ENCODE results near the gene CUL3. TPM values are rescaled to one million over a fixed set of nuclear protein-coding genes. Genes with fewer than 3 reads are reported as not detected.
"Not testable (repeated sequence)": the region's sequence is repeated elsewhere in the genome, so short reads cannot be mapped to it uniquely, and the experiment has no call there.

The CUL3 gene
- total RNA-seq, 1 donor from 2014 or later = 196 TPM

DNA sequence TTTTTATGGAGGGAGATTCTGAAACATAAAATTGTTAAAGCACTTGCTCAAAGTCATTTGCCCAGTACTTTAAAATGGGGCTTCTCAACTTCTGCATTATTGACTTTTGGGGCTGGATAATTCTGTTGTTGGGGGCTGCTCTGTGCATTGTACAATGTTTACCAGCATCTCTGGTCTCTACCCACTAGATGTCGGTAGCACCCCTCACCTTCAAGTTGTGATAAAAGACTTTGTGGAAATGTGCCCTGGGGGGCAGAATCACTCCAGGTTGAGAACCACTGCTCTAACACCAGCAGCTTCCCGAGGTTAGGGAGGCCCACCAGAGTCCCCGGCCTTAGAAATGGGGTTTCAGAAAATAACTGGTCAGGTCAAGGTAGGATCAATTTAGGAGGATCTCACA is 26.8 kb upstream of the CUL3 start:
- Histone ChIP-seq H3K79me2 (ENCODE audit: low read depth) (no peaks in the 10 kb centered on the region), H3K9ac (no peak overlapping the region), H4K20me1 (ENCODE audit: low read depth) (no peaks in the 10 kb centered on the region), H3K27me3 (no peaks in the 10 kb centered on the region), H3K4me2 (no peak overlapping the region), H3K27ac (no peak overlapping the region), H3K4me1 (no peaks in the 10 kb centered on the region), H3K9me3 (ENCODE audit: low read depth) (no peaks in the 10 kb centered on the region), H3F3A (ENCODE audit: low read depth) (no peaks in the 10 kb centered on the region), H3K36me3 (no peaks in the 10 kb centered on the region), H2AFZ (replicated peaks) (no peak overlapping the region), H3K4me3 (no peak overlapping the region)
- no peak overlapping the region for H3K27ac Mint-ChIP-seq
- H3K4me3 Mint-ChIP-seq = no peak overlapping the region
- H3K4me1 Mint-ChIP-seq = no peaks in the 10 kb centered on the region
- no peak for DNase-seq (ENCODE audit: low spot score)
- H3K36me3 Mint-ChIP-seq = no peaks in the 10 kb centered on the region
- peaks cover 3% of the 10 kb centered on the region for H3K27me3 Mint-ChIP-seq (ENCODE audit: insufficient read depth, low read depth)
- H3K9me3 Mint-ChIP-seq = no peaks in the 10 kb centered on the region
- TF ChIP-seq CTCF (IDR thresholded peaks at IDR 0.05) (peak; percentile 17), EZH2 (IDR thresholded peaks at IDR 0.05) (no peak), EZH2phosphoT487 (IDR thresholded peaks at IDR 0.05) (no peak)

- Histone ChIP-seq H3K36me3 (no peaks in the 10 kb centered on the region), H3K9ac (no peak overlapping the region), H3K9me3 (ENCODE audit: low read depth) (no peaks in the 10 kb centered on the region), H3K27ac (no peak overlapping the region), H3K4me1 (no peaks in the 10 kb centered on the region), H3F3A (ENCODE audit: low read depth) (no peaks in the 10 kb centered on the region), H3K27me3 (no peaks in the 10 kb centered on the region), H4K20me1 (ENCODE audit: low read depth) (no peaks in the 10 kb centered on the region), H3K79me2 (ENCODE audit: low read depth) (no peaks in the 10 kb centered on the region), H3K4me2 (no peak overlapping the region), H3K4me3 (no peak overlapping the region), H2AFZ (replicated peaks) (no peak overlapping the region)
- Mint-ChIP-seq H3K4me3 (no peak overlapping the region), H3K27ac (no peak overlapping the region), H3K4me1 (no peaks in the 10 kb centered on the region), H3K9me3 (peaks cover 2% of the 10 kb centered on the region), H3K27me3 (ENCODE audit: insufficient read depth, low read depth) (peaks cover 7% of the 10 kb centered on the region), H3K36me3 (no peaks in the 10 kb centered on the region)
- TF ChIP-seq EZH2phosphoT487 (IDR thresholded peaks at IDR 0.05) (no peak), CTCF (IDR thresholded peaks at IDR 0.05) (no peak), EZH2 (IDR thresholded peaks at IDR 0.05) (no peak)
- DNase-seq (ENCODE audit: low spot score) = no peak
These were observed 22.9 kb upstream of the CUL3 start for GRCh38 chr2:224608104-224608503.

DNA sequence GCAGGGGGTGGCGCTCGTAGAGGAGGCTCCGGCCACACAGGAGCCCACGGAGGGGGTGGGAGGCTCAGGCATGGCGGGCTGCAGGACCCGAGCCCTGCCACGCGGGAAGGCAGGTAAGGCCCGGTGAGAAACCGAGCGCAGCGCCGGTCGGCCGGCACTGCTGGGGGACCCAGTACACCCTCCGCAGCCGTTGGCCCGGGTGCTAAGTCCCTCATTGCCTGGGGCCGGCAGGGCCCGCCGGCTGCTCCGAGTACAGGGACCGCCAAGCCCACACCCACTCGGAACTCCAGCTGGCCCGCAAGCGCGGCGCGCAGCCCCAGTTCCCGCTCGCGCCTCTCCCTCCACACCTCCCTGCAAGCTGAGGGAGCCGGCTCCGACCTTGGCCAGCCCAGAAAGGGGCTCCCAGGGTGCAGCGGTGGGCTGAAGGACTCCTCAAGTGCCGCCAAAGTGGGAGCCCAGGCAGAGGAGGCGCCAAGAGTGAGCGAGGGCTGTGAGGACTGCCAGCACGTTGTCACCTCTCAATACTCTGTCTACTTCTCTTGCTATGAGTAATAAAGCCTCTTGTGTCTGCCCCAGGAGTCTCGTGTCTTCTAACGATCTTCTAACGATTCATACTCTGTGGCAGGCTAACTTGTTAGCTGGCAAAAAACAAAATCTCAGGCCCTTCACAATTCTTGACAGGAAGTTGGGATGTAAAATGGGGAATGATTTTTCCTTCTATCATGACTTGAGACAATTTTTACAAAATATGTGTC is 18.8 kb upstream of the CUL3 start:
- not testable (repeated sequence) for H3K27me3 Mint-ChIP-seq (ENCODE audit: insufficient read depth, low read depth); H3K36me3 ChIP-seq; H3K4me2 ChIP-seq; H3K9ac ChIP-seq; H3K9me3 ChIP-seq (ENCODE audit: low read depth); H3K4me1 ChIP-seq; H2AFZ ChIP-seq (replicated peaks); H3K4me3 ChIP-seq; DNase-seq (ENCODE audit: low spot score); H3K9me3 Mint-ChIP-seq; H3K4me1 Mint-ChIP-seq; H3K4me3 Mint-ChIP-seq; H4K20me1 ChIP-seq (ENCODE audit: low read depth); H3K79me2 ChIP-seq (ENCODE audit: low read depth); H3K27ac ChIP-seq; H3F3A ChIP-seq (ENCODE audit: low read depth); H3K27ac Mint-ChIP-seq; H3K27me3 ChIP-seq; H3K36me3 Mint-ChIP-seq

DNA sequence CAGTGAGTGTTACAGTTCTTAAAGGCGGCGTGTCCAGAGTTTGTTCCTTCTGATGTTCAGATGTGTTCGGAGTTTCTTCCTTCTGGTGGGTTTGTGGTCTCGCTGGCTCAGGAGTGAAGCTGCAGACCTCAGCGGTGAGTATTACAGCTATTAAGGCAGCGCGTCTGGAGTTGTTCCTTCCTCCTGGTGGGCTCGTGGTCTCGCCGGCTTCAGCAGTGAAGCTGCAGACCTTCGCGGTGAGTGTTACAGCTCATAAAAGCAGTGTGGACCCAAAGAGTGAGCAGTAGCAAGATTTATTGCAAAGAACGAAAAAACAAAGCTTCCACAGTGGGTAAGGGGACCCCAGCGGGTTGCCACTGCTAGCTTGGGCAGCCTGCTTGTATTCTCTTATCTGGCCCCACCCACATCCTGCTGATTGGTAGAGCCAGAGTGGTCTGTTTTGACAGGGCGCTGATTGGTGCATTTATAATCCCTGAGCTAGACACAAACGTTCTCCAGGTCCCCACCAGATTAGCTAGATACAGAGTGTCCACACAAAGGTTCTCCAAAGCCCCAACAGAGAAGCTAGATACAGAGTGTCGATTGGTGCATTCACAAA is 17.7 kb upstream of the CUL3 start:
- H3K36me3 Mint-ChIP-seq; H3K27ac ChIP-seq; H3K9ac ChIP-seq; H3K36me3 ChIP-seq; H3K4me3 Mint-ChIP-seq; H3K79me2 ChIP-seq (ENCODE audit: low read depth); H3K4me1 ChIP-seq; H3F3A ChIP-seq (ENCODE audit: low read depth); H4K20me1 ChIP-seq (ENCODE audit: low read depth); H3K27me3 Mint-ChIP-seq (ENCODE audit: insufficient read depth, low read depth); H3K9me3 ChIP-seq (ENCODE audit: low read depth); H3K4me2 ChIP-seq; DNase-seq (ENCODE audit: low spot score); H3K4me1 Mint-ChIP-seq; H3K4me3 ChIP-seq; H3K9me3 Mint-ChIP-seq; H3K27ac Mint-ChIP-seq; H3K27me3 ChIP-seq; H2AFZ ChIP-seq (replicated peaks): not testable (repeated sequence)

Data from neural progenitor cell (in vitro differentiated cells).